GM19025 (cell line): ENCODE data around the gene IKZF1.

Experiments used
- ATAC-seq: cut with Tn5 transposase; IDR thresholded peaks from one replicate; pipeline ENCODE4 v1.9.1; 2021; ENCODE audit warnings: mild to moderate bottlenecking, low read depth, moderate library complexity; ENCODE audit not compliant: unreplicated experiment

IKZF1 gene

DNA sequence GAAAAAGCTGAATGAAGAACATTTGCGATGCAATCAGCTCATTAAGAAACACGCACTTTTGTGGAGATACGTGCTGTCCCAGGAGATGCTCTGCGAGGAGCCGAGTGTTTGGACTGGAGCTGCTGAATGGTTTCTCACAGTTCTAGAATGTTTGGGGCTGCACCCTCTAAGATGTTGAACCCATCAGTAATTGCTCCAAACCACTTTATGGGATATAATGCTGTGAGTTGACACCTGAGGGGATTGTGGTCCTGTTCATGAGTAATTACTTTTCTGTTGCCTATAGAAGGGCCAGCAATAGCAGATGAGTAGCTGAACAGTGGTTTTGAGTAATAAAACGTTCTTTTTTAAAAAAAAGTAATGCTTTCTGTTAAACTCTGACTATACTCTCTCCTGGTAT lies 63.1 kb downstream of the IKZF1 start:
- ATAC-seq: no peak

DNA sequence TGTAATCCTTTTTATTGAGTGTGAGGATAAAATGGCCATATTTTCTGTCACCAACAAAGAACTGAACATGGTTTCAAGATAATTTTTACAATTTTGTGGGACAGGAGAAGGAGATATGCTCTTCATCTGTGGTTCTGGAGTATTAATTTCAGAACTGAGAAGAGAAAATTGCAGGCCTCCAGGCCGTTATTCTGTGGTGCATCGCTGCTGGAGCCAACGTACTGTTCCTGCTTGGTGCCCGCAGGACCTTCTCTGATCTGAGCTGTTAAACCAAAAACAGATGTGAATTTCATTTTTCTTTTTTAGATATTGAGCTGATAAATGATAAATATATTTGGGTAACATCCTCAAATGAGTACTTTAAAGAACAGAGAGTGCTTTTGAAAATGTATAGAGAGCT lies 63.9 kb downstream of the IKZF1 start:
- no peak for ATAC-seq

DNA sequence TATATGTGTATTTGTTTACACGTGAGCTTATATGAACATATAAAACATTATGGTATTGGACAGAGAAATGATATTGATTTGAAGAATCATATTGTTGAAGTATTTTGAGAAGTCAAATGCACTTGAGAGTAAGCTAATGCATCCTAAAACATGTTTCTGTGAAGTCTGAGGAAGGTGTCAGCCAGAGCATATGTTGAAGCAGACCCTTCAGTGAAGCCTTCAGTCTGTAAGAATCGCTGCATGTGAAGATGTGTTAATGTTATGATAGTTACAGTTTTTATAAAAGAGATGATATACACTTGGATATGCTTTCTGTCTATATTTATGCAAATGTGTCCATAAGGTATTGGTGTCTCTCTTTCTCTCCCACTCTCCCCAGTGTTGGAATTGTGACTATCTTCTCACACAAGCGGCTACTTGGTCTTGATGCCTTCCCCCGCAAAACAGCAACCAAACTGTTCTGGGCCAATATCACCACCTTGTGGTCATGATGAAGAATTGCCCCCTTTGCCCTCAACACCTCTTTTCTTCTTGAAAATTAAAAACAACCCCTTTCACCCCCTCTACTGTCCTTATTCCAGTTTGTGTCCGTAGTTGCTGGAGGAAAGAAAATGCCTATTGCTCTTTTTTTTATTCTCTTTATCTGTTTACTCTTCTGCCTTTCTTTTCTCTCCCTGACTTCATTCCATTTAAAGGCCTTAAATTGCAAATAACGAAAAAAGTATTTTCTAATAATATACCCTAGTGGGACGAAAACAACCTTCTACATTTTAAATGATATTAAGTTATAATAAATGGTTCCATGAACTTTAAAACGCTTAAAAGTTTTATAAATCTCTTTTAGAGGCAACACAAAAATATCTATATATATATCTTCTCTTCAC lies 64.9 kb downstream of the IKZF1 start:
- no peak for ATAC-seq

DNA sequence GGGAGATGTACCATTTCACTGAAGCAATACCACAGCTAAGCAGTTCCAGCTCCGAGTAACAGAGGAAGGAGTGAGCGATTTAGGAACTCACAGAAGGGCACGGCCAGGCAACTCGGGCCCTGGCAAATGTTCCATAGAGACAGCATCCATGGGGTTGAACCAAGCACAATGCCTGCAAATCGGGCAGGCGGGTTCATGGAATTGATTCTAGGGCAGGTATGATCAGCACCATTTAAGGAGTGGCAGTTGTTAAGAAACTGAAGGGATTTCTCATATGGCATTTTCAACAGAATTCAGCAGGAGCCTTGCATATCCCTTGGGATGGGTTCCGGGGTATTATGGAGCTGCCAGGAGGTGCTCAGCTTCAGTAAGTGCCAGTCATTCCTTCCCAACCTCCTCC lies 66.4 kb downstream of the IKZF1 start:
- ATAC-seq: no peak

DNA sequence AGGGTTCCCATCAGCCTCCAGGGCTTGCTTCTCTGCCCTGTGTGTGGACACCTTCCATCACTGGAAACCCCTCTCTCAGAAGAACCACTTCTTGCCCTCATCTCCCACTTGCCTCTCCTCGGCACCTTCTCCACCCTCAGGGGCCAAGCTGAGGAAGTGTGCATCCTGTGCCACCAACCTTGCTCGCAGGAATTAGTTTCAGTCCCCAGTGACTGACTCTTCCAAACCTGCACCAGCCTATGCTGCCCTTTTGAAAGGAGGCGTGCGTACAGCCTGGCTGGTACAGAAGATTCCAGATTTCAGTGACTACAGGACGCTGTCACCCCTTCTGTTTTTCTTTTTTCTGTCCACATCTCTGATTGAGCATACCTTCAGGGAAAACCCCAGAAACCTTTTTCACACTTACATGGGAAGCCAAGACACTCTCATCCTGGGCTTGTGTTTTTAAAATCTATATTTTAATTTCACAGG lies 67.1 kb downstream of the IKZF1 start:
- ATAC-seq: no peak

DNA sequence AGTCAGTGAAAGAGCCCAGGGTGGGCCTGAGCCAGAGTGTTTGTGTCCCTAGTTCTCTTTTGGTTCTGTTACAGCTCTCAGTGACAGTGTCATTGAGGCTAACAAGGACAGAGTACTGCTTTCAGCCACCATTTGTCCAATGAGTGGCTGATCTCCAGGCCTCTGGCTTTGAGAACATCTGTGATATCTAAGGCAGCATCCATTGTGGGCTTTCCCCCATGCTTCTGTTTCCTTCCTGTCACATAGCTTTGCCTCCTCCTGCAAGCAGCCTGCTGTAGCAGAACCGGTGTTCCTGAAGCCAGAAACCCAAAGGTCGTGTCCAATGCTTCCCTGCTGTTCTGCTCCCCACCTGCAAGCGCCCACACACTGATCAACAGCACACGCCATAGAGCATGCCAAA lies 68.4 kb downstream of the IKZF1 start:
- no peak for ATAC-seq

DNA sequence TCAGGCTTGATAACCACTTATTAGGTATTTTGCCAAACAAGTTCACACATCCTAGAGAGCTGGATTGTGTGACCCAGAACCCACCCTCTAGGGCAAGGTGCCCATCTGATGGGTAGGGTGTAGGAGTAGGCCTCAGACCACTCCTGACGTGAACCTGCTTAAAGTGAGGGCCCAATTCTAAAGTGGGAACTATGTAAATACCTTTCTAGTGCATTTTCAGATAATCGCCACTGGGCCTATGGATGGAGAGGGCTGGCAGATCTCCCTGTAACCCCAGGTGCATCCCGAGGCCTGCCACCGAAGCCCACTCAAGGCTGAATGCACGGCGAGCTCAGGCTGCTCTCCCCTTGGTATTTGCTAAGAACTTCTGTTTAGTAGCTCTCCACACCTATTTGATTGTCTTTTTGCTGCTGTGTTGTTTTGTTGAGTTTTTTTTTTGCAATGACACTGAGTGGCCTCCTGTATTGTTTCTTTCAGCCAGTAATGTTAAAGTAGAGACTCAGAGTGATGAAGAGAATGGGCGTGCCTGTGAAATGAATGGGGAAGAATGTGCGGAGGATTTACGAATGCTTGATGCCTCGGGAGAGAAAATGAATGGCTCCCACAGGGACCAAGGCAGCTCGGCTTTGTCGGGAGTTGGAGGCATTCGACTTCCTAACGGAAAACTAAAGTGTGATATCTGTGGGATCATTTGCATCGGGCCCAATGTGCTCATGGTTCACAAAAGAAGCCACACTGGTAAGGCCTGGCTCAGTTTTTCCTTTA lies 71.7 kb downstream of the IKZF1 start:
- no peak for ATAC-seq

DNA sequence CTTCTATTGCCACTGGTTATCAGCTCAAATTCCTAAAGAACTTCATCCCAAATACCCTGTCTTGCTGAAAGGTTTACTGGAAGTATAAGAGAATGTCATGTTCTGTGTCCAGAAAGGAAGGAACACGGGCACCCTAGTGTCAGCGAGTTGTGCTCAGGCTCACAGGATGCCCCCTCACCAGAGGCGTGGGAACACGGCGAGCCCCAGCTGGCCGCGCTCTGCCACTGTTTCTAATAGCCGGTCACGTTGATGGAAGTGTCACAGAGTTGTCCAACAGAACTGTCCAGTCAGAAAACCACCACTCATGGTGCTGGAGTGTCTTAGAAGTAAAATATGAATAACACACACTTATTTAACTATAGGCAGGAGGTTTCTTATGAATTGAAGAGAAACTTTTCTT lies 72.8 kb downstream of the IKZF1 start:
- no peak for ATAC-seq

DNA sequence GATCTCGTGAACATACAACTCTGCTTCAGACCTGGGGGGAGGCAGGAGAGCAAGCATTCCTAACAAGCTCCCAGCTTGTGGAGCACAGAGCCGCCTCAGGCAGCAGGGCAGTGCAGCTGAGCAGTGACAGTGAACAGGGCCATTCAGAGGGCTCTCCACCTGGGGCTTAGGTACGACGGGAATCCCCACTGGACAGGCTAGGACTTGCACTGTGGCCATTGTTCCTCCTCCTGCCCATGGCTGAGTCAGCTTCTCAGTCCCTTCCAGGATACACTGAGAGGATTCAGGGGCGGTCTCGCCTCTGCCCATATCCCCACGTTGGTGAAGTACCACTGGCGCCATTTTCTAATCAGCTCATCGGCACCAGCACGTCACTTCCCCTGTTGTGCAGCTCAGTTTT lies 74.6 kb downstream of the IKZF1 start:
- ATAC-seq: no peak

DNA sequence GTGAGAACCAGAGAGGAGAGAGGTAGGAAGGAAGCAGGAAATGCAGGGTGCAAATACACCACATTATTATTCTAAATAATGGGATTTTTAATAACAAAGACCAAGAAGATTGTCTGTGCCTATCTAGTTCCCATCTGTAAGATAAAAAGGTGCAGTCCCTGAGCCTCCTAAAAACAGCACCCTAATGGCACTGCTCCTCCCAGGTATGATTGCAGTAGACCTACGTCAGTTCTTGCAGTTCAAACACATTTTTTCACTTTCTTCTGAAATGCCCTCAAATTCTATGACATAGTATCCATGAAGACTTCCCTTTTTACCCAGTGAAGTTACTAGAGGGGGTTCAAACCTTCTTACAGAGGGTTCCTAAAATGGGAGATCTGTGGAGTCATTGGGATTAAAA lies 75.0 kb downstream of the IKZF1 start:
- ATAC-seq: no peak

DNA sequence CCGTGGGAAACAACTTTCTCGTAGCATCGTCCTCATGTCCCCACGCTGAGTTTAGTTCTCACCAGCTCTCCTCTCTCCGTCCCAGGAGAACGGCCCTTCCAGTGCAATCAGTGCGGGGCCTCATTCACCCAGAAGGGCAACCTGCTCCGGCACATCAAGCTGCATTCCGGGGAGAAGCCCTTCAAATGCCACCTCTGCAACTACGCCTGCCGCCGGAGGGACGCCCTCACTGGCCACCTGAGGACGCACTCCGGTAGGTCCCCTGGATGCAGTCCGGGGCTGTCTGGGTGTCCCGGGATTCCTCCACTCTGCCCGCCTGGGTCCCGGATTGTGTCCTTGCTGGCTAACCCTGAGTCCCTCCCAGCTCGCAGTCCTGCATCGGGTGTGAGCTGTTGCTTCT lies 77.9 kb downstream of the IKZF1 start:
- no peak for ATAC-seq

DNA sequence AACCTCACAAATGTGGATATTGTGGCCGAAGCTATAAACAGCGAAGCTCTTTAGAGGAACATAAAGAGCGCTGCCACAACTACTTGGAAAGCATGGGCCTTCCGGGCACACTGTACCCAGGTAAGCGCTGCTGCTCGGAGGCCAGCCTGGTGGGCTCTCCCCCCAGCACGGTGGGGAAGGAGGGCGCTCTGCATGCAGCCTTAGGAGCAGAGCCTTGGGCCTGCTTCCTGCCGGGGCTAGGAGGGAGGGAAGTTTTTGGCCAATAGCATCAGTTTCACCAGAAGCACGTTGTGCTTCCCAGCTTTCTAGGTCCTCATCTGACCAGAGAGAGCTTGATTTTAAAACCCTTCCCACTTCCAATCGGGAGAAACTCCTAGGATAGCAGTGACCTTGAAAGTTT lies 82.8 kb downstream of the IKZF1 start:
- no peak for ATAC-seq

DNA sequence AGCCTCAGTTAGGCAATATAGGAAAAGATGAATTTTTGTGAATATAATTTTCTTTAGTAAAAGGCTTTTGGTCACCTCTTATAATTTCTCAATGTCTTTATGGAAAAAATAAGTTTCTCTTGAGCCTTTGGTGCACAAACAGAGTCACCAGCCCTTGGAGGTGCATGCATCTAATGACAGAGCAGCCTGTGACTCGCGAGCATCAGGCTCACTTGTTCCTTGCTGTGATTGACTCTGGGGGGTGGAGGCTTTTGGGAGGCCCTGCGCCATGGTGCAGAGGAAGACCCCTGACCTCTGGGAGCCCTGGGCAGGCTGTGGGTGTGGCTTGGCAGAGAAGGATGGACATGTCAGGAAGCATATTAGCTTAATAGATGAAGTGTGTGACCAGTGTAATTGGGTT lies 85.4 kb downstream of the IKZF1 start:
- ATAC-seq: no peak

DNA sequence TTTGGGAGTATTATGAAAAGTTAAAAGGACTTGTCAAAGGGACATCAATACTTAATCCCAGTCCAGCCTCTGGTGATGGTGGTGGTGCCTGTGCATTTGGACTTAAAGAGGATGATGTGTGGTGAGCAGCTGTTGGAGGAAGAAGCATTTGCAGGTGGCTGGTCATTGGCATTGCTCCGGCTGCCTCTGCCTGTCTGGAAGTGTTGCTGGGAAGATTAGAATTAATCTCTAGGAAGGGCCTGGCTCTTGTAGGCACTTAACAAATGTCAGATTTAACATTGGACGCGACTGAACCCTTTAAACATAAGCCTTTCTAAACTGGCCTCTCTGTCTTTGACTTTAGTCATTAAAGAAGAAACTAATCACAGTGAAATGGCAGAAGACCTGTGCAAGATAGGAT lies 86.9 kb downstream of the IKZF1 start:
- no peak for ATAC-seq

DNA sequence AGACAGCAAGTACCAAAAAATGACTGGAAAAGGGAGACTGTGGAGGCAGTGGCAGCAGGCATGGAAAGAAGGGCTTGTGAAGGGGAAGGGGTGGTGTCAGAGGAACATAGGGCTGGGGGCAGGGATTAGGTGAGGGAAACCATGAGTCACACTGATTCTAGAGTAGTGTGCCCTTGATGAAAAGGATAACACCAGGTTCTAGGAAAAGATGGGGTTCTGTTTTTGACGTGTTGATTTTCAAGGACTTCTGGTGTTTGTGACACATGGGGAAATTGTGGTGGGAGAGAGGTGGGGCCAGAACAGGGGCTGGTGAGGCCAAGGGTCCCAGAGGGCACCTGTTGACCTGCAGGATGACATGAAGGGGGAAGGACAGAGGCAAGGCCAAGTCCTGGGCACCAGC lies 88.6 kb downstream of the IKZF1 start:
- ATAC-seq: no peak

DNA sequence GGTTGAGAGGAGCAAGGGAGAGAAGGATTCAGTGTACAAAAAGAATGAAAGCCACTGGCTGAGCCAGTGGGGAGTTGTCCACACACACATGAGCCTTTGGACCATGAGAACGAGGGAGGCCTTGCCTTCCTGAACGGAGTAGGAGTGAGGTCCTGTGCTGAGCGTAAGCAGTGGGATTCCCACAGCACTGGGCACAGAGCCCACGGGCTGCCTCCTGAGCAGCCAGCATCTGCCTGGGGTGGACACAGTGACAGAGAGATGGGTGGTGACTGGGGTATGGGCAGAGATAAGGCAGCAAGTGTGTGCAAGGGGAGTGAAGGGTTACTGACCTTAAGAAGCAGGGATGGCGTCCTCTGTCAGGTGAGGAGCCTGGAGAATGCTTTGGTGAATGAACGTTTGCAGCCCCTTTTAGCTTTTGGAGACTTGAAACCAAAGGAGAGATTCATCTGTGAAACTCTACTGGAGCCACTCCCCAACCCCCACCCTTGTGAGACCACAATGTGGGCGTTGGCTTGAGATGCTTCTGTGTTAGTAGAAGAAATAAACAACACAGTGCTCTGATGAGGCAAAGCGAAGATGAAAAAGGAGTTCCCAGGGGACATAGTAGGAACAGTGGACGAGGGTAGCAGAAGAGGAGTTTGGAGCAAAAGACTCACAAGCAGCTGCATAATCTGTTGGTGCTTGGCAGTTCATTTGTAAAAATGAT lies 89.2 kb downstream of the IKZF1 start:
- no peak for ATAC-seq

DNA sequence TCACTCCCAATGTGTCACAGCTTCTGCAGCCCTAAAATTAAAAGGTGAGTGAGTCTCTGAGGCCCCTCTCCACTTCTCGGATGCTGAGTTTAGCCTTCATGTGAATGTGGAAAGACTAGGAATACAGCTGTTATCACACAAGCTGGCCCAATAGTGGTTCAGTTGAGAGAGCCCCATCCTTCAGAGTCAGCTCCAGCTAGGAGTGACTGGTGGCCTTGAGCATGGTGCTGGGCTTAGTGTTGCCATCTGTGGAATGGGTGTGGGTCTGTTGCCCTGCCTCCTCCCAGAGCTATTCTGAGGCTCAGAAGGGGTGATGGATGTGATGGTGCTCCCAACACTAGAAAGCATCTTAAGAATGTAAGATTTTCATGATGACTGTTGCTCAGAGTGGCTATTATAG lies 89.8 kb downstream of the IKZF1 start:
- ATAC-seq: no peak

DNA sequence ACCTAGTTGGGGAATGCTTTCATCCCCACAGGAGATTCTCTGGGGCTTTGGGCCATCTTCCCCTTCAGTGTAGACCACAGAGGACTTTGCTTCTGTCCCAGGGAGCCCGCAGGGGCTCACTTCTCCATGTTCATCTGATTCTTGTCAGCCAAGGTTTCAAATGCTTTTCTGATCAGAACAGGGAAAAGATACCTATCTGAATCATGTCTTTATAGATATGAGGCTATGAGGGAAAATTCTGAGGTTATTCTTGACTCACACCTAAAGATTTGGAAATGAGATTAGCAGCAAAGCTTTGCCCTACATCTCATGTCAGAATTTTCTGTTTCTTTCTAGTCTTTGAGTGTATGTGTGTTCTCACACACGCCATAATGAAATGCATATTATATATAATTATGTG lies 92.3 kb downstream of the IKZF1 start:
- ATAC-seq: no peak

DNA sequence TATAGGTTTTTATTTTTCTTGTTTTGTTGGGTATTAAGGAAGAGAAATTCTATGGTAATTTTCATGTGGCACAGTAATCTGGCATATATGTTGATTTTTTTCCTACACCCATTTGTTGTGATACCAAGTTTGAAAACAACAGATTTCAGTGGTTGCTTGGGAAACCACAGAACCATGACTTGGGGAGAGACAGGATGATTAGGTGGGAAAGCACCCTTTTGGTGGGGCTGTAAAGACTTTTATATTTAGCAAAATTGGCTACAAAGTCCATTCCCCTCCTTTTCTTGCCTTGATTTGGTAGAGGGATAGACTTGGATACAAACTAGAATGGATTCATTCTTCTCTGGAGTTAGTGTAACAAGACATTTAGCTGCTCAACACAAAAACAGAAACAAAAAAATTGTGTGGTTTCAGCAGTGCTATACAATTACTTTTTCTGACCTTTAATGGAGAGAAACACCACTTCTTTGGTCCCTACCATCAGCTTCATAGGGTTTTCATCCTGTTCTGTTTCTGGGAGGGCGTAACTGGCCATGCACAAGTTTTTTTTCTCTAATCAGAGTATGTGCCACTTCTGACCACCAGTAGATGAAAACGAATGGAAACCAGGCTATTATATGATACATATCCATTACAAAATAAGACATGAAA lies 92.9 kb downstream of the IKZF1 start:
- ATAC-seq: peak; percentile 66

DNA sequence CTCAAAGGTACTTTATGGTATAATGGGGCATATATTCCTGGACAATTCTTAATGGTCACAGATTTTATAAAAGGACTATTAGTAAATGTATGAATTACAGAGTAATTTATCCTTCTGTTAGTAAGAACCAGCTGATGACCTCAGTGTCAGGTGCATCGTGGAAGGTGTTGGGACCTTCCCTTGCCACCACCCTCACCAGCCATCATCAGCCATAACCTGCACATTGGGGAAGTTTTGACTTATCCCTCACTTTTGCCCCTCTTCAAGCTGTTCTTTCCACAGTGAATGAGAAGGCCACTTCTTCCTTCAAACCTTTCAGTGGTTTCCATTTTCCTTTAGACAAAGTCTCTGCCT lies 93.4 kb downstream of the IKZF1 start:
- no peak for ATAC-seq

DNA sequence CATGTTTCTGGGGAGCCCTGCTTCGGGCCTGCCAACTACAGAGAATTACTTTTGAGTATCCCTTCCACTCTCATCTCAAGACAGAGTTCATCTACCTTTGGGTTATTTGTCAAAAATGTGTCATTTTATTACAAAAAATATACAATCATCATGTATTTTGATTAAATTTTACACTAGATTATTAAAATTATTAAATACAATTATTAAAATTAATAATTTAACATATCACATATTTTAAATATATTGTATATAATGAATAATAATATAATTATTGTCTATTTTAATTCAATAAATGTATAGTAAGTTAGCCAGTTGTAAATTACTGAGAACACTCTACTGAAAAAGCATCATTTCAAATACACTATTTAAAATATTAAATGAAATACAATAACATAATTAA lies 94.7 kb downstream of the IKZF1 start:
- no peak for ATAC-seq
